GM19023 (cell line): ENCODE measurements around the gene PPARA.
"Not testable (repeated sequence)": the region's sequence is repeated elsewhere in the genome, so short reads cannot be mapped to it uniquely, and the experiment has no call there.

Experiments
- ATAC-seq: cut with Tn5 transposase; IDR thresholded peaks from one replicate; pipeline ENCODE4 v1.9.1; 2021; ENCODE audit warnings: mild to moderate bottlenecking, moderate library complexity; ENCODE audit not compliant: unreplicated experiment

PPARA gene

GRCh38 chr22:46125816-46126765 lies 24.2 kb upstream of the PPARA start:
- ATAC-seq, result no peak

GRCh38 chr22:46126853-46127385 lies 23.4 kb upstream of the PPARA start:
- no peak for ATAC-seq

- no peak for ATAC-seq
These were observed 22.8 kb upstream of the PPARA start for GRCh38 chr22:46127556-46127955.

- no peak for ATAC-seq
These were observed 21.7 kb upstream of the PPARA start for GRCh38 chr22:46128606-46129005.

GRCh38 chr22:46129390-46130041 lies 20.8 kb upstream of the PPARA start:
- no peak for ATAC-seq

- ATAC-seq, result no peak
These were observed 19.2 kb upstream of the PPARA start for GRCh38 chr22:46131151-46131587.

GRCh38 chr22:46132193-46132829 lies 18.0 kb upstream of the PPARA start:
- ATAC-seq, result not testable (repeated sequence)

- no peak for ATAC-seq
These were observed 17.3 kb upstream of the PPARA start for GRCh38 chr22:46132830-46133587.

GRCh38 chr22:46133588-46133855 lies 16.8 kb upstream of the PPARA start:
- ATAC-seq, result no peak

GRCh38 chr22:46134111-46134705 lies 16.1 kb upstream of the PPARA start:
- no peak for ATAC-seq

- no peak for ATAC-seq
These were observed 14.5 kb upstream of the PPARA start for GRCh38 chr22:46135611-46136485.

GRCh38 chr22:46136486-46137217 lies 13.7 kb upstream of the PPARA start:
- no peak for ATAC-seq

GRCh38 chr22:46137218-46137766 lies 13.0 kb upstream of the PPARA start:
- ATAC-seq, result no peak

- ATAC-seq, result no peak
These were observed 12.1 kb upstream of the PPARA start for GRCh38 chr22:46138058-46138797.

- not testable (repeated sequence) for ATAC-seq
These were observed 10.9 kb upstream of the PPARA start for GRCh38 chr22:46139417-46139816.

GRCh38 chr22:46139895-46140350 lies 10.4 kb upstream of the PPARA start:
- ATAC-seq, result no peak

GRCh38 chr22:46140989-46141928 lies 9.1 kb upstream of the PPARA start:
- no peak for ATAC-seq
